B cell (primary cell): Measurements from ENCODE around the gene IRF9. TPM values are rescaled to one million over a fixed set of nuclear protein-coding genes. Genes with fewer than 3 reads are reported as not detected.

Experiments
- ATAC-seq: fragments of 200-7000 bp; cut with Tn5 transposase; one replicate; pipeline ENCODE4 v1.10.0; 2021; ENCODE audit warnings: low read depth, mild to moderate bottlenecking, moderate number of reproducible peaks, moderate library complexity
- CTCF ChIA-PET: fragments of 350-600 bp; sonication (Branson Sonifier 250); formaldehyde crosslinking; loops from one replicate; lab custom pipeline; 2021; ENCODE audit warnings: antibody characterized with exemption, inconsistent platforms; lab: Charles Lee
- POLR2A ChIA-PET: fragments of 350-600 bp; sonication (Branson Sonifier 250); formaldehyde crosslinking; loops from one replicate; lab custom pipeline; 2021; ENCODE audit warnings: antibody characterized with exemption; lab: Charles Lee
- DNase-seq: peaks from one replicate; pipeline ENCODE4 v3.0.0; 2013
- H2AFZ ChIP-seq: 2 replicates; pipeline ENCODE4 v1.6.1; 2012; ENCODE audit warnings: mild to moderate bottlenecking, low read depth, low read length; ENCODE audit not compliant: insufficient read depth, poor library complexity, severe bottlenecking
- H3K27ac ChIP-seq, 2 donors: 1 replicate in 1 of 2; 2 replicates in 1 of 2; pipeline ENCODE4 v1.5.1; 2012 to 2013; ENCODE audit warnings: low read length in 2 of 2, mild to moderate bottlenecking in 2 of 2, moderate library complexity in 1 of 2
- H3K27me3 ChIP-seq, 4 experiments: fragments of 200-600 bp in 1 of 4; sonication (generic) in 1 of 4; replicated peaks in 1 of 4; 1 replicate in 2 of 4; 2 replicates in 2 of 4; pipeline versions ENCODE4 v1.6.1 to v1.7.0; 2013 to 2016; ENCODE audit warnings: low read length in 3 of 4, mild to moderate bottlenecking in 2 of 4, mixed read lengths in 1 of 4, moderate library complexity in 1 of 4; ENCODE audit not compliant: insufficient read depth in 4 of 4, control insufficient read depth in 3 of 4; ENCODE audit errors: control extremely low read depth in 1 of 4
- H3K36me3 ChIP-seq, 2 experiments: replicated peaks in 1 of 2; 1 replicate in 1 of 2; 2 replicates in 1 of 2; pipeline versions ENCODE4 v1.6.1 to v1.7.1; 2013; ENCODE audit warnings: low read length in 1 of 2; ENCODE audit not compliant: insufficient read depth in 2 of 2, control insufficient read depth in 1 of 2; ENCODE audit errors: control extremely low read depth in 1 of 2, extremely low read depth in 1 of 2
- H3K4me1 ChIP-seq, 2 donors: fragments of 200-600 bp in 1 of 2; sonication (generic) in 1 of 2; 1 replicate in 1 of 2; 2 replicates in 1 of 2; pipeline versions ENCODE4 v1.5.1 to v1.6.1; 2013 to 2017; ENCODE audit warnings: low read length in 2 of 2; ENCODE audit not compliant: control insufficient read depth in 2 of 2, insufficient read depth in 2 of 2
- H3K4me2 ChIP-seq: replicated peaks from 2 replicates; pipeline ENCODE3; 2012; ENCODE audit warnings: mild to moderate bottlenecking, low read depth, low read length; ENCODE audit not compliant: poor library complexity, severe bottlenecking
- H3K4me3 ChIP-seq, 5 experiments: fragments of 200-600 bp in 1 of 5; sonication (generic) in 1 of 5; 1 replicate in 3 of 5; 2 replicates in 2 of 5; pipeline versions ENCODE4 v1.5.1 to v1.7.0; 2011 to 2016; ENCODE audit warnings: low read length in 4 of 5, mild to moderate bottlenecking in 4 of 5, low read depth in 2 of 5, control low read depth in 1 of 5, moderate library complexity in 1 of 5; ENCODE audit not compliant: insufficient read depth in 1 of 5; ENCODE audit errors: control extremely low read depth in 1 of 5, extremely low read depth in 1 of 5
- H3K79me2 ChIP-seq: fragments of 200-600 bp; sonication (generic); one replicate; pipeline ENCODE4 v1.6.0; 2016; ENCODE audit warnings: low read length; ENCODE audit not compliant: control insufficient read depth, insufficient read depth
- H3K9ac ChIP-seq: fragments of 200-600 bp; sonication (generic); 2 replicates; pipeline ENCODE4 v1.6.1; 2017; ENCODE audit warnings: mild to moderate bottlenecking, low read length, moderate library complexity
- H3K9me3 ChIP-seq, 3 donors: one replicate each; pipeline versions ENCODE4 v1.6.1 to v1.7.1; 2013; ENCODE audit warnings: low read length in 2 of 3; ENCODE audit not compliant: control insufficient read depth in 2 of 3, insufficient read depth in 1 of 3; ENCODE audit errors: control extremely low read depth in 1 of 3
- H4K20me1 ChIP-seq: 2 replicates; pipeline ENCODE4 v1.6.0; 2012; ENCODE audit warnings: mild to moderate bottlenecking, low read length; ENCODE audit not compliant: insufficient read depth, control insufficient read depth, poor library complexity, severe bottlenecking
- H3K27ac Mint-ChIP-seq: one replicate; pipeline ENCODE4 v1.8.0; 2021; ENCODE audit warnings: mixed read lengths
- H3K27me3 Mint-ChIP-seq: one replicate; pipeline ENCODE4 v1.8.0; 2021; ENCODE audit warnings: mixed read lengths
- H3K4me1 Mint-ChIP-seq: one replicate; pipeline ENCODE4 v1.8.0; 2021; ENCODE audit warnings: mixed read lengths
- H3K4me3 Mint-ChIP-seq: one replicate; pipeline ENCODE4 v1.8.0; 2021; ENCODE audit warnings: mixed read lengths
- H3K9me3 Mint-ChIP-seq: one replicate; pipeline ENCODE4 v1.8.0; 2022; ENCODE audit warnings: mixed read lengths; ENCODE audit not compliant: insufficient read depth
- CTCF ChIP-seq: fragments of 200-600 bp; IDR thresholded peaks from one replicate; pipeline ENCODE4 v1.8.0; 2022; ENCODE audit warnings: antibody characterized with exemption, mild to moderate bottlenecking
- EZH2 ChIP-seq: IDR thresholded peaks from 2 replicates; pipeline ENCODE4 v1.6.1; 2012; ENCODE audit warnings: borderline replicate concordance, low read depth, mild to moderate bottlenecking, moderate library complexity, low read length; ENCODE audit not compliant: insufficient read depth, poor library complexity, severe bottlenecking
- WGBS: methylation state at CpG from one replicate; pipeline ENCODE4 v1.1.5; 2013; ENCODE audit warnings: missing lambda C conversion rate; ENCODE audit not compliant: insufficient coverage; 5-methylcytosine and 5-hydroxymethylcytosine counted together
- intact Hi-C: fragments of 100-400 bp; cut with micrococcal nuclease; formaldehyde crosslinking; loops from one replicate; pipeline ENCODE4 v1.10.0; 2022
- polyA plus RNA-seq: library from polyadenylated mRNA; depleted of rRNA; stranded (reverse); fragments of >200 nt; gene quantifications from 2 replicates; pipeline ENCODE4 v1.2.3, GENCODE V29; 2012
- total RNA-seq, 2 donors: library from RNA; stranded (reverse); fragments of 120-200 nt in 1 of 2; gene quantifications; 1 replicate in 1 of 2; 2 replicates in 1 of 2; pipeline versions ENCODE4 v1.2.3 to v1.2.4, GENCODE V29; 2013 to 2022

The IRF9 gene
- total and polyA plus RNA-seq, 2 donors (not counting 1 experiment from before 2014, with no cell fraction given), result 191 to 269 TPM

GRCh38 chr14:24179961-24180796 is 19.1 kb downstream of the IRF9 start:
- Histone ChIP-seq H3K27ac (no peak overlapping the region), H3K9ac (no peak overlapping the region), H3K36me3 (peaks cover 3 to 72% of the 10 kb centered on the region in 2 experiments), H3K27me3 (no peaks in the 10 kb centered on the region), H3K4me3 (no peak overlapping the region), H3K4me1 (no peaks in the 10 kb centered on the region), H3K9me3 (no peaks in the 10 kb centered on the region), H3K4me2 (no peak overlapping the region), H2AFZ (no peak overlapping the region), H3K79me2 (peaks cover 5% of the 10 kb centered on the region), H4K20me1 (no peaks in the 10 kb centered on the region)
- Mint-ChIP-seq H3K27me3 (no peaks in the 10 kb centered on the region), H3K9me3 (no peaks in the 10 kb centered on the region), H3K4me3 (no peak overlapping the region), H3K27ac (peak overlapping the region; percentile 38), H3K4me1 (peaks cover 8% of the 10 kb centered on the region)
- no peak for TF ChIP-seq CTCF
- no peak for TF ChIP-seq EZH2
- ATAC-seq, result no peak
- no peak for DNase-seq
- ChIA-PET POLR2A (interaction anchor here (0.5 to 0.8 kb wide), 2 partner anchors 36 to 52 kb away, joined by 3 to 11 read pairs; partner anchors contain the start of genes GMPR2, MDP1 and NEDD8), CTCF (interaction anchor here (0.8 to 1.6 kb wide), 3 partner anchors 14 to 85 kb away, joined by 3 read pairs; partner anchors contain the start of gene PSME2)
- 75% methylated on average over 14 of the region's 18 CpGs for WGBS
- intact Hi-C loops, result no loop called here
